ENCODE data around the gene PCBD2. TPM values are rescaled to one million over a fixed set of nuclear protein-coding genes. Genes with fewer than 3 reads are reported as not detected.

The PCBD2 gene
- polyA plus RNA-seq, 2 of the 4 experiments (the other 2 are of a cell fraction) = 9.5 to 13.6 TPM

DNA sequence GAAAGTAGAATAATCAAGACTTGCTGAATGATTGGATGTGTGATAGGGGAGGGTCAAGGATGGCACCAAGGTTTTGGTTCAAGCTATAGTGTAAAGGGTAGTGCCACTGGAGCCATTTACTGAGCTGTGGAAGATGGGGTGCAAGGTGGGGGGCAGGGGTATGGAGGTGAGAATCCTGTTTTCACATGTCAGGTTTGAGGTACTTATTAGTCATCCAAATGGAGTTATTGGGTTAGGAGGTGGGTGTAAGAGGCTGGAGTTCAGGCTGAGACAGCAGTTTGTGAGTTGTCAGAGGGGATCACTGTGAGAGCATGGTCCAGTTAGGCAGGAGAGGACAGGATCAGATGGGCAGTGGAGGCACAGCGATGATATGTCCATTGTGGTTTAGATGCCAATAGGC, 8.9 kb downstream of the PCBD2 start:
- DNase-seq (ENCODE audit: low read depth in 1 of 2, low spot score in 1 of 2) (no peak), ATAC-seq (no peak), FAIRE-seq (no peak)
- 100% methylated on average over 1 of the region's 1 CpG for WGBS (ENCODE audit: missing lambda C conversion rate)
- TF ChIP-seq MAFK (IDR thresholded peaks at IDR 0.05; ENCODE audit: partially characterized antibody) = no peak
- TF ChIP-seq TP53 (CRISPR knock-in tag; IDR thresholded peaks at IDR 0.05) = no peak
- no peak for TF ChIP-seq CHD2 (IDR thresholded peaks at IDR 0.05; ENCODE audit: low read length, partially characterized antibody)
- no peak for TF ChIP-seq KDM1A (IDR thresholded peaks at IDR 0.05; ENCODE audit: low read depth)
- TF ChIP-seq, protein P1, sequence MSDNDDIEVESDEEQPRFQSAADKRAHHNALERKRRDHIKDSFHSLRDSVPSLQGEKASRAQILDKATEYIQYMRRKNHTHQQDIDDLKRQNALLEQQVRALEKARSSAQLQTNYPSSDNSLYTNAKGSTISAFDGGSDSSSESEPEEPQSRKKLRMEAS (IDR thresholded peaks at IDR 0.05) = no peak
- TF ChIP-seq, protein P2, sequence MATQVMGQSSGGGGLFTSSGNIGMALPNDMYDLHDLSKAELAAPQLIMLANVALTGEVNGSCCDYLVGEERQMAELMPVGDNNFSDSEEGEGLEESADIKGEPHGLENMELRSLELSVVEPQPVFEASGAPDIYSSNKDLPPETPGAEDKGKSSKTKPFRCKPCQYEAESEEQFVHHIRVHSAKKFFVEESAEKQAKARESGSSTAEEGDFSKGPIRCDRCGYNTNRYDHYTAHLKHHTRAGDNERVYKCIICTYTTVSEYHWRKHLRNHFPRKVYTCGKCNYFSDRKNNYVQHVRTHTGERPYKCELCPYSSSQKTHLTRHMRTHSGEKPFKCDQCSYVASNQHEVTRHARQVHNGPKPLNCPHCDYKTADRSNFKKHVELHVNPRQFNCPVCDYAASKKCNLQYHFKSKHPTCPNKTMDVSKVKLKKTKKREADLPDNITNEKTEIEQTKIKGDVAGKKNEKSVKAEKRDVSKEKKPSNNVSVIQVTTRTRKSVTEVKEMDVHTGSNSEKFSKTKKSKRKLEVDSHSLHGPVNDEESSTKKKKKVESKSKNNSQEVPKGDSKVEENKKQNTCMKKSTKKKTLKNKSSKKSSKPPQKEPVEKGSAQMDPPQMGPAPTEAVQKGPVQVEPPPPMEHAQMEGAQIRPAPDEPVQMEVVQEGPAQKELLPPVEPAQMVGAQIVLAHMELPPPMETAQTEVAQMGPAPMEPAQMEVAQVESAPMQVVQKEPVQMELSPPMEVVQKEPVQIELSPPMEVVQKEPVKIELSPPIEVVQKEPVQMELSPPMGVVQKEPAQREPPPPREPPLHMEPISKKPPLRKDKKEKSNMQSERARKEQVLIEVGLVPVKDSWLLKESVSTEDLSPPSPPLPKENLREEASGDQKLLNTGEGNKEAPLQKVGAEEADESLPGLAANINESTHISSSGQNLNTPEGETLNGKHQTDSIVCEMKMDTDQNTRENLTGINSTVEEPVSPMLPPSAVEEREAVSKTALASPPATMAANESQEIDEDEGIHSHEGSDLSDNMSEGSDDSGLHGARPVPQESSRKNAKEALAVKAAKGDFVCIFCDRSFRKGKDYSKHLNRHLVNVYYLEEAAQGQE (IDR thresholded peaks at IDR 0.05) = no peak
- TF ChIP-seq FOSB (CRISPR knock-in tag; IDR thresholded peaks at IDR 0.05) = no peak
- TF ChIP-seq, protein P3, sequence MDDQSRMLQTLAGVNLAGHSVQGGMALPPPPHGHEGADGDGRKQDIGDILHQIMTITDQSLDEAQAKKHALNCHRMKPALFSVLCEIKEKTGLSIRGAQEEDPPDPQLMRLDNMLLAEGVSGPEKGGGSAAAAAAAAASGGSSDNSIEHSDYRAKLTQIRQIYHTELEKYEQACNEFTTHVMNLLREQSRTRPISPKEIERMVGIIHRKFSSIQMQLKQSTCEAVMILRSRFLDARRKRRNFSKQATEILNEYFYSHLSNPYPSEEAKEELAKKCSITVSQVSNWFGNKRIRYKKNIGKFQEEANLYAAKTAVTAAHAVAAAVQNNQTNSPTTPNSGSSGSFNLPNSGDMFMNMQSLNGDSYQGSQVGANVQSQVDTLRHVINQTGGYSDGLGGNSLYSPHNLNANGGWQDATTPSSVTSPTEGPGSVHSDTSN (IDR thresholded peaks at IDR 0.05) = no peak
- no peak for TF ChIP-seq CEBPB (IDR thresholded peaks at IDR 0.05)
- TF ChIP-seq, protein P4, sequence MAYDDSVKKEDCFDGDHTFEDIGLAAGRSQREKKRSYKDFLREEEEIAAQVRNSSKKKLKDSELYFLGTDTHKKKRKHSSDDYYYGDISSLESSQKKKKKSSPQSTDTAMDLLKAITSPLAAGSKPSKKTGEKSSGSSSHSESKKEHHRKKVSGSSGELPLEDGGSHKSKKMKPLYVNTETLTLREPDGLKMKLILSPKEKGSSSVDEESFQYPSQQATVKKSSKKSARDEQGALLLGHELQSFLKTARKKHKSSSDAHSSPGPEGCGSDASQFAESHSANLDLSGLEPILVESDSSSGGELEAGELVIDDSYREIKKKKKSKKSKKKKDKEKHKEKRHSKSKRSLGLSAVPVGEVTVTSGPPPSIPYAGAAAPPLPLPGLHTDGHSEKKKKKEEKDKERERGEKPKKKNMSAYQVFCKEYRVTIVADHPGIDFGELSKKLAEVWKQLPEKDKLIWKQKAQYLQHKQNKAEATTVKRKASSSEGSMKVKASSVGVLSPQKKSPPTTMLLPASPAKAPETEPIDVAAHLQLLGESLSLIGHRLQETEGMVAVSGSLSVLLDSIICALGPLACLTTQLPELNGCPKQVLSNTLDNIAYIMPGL (CRISPR knock-in tag; IDR thresholded peaks at IDR 0.05; ENCODE audit: borderline replicate concordance) = no peak
- no peak for TF ChIP-seq KDM5A (IDR thresholded peaks at IDR 0.05)
- TF ChIP-seq NFE2L2 (conservative IDR thresholded peaks at IDR 0.05; ENCODE audit: low read length) = no peak
- TF ChIP-seq JUNB (IDR thresholded peaks at IDR 0.05) = no peak
- no peak for TF ChIP-seq POLR2AphosphoS2 (conservative IDR thresholded peaks at IDR 0.05; ENCODE audit: low read length)
- TF ChIP-seq, protein P5, sequence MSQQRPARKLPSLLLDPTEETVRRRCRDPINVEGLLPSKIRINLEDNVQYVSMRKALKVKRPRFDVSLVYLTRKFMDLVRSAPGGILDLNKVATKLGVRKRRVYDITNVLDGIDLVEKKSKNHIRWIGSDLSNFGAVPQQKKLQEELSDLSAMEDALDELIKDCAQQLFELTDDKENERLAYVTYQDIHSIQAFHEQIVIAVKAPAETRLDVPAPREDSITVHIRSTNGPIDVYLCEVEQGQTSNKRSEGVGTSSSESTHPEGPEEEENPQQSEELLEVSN (IDR thresholded peaks at IDR 0.05; ENCODE audit: borderline replicate concordance, low read depth) = no peak
- no peak for TF ChIP-seq PHF8 (IDR thresholded peaks at IDR 0.05; ENCODE audit: borderline replicate concordance, low read depth)
- H3K27ac ChIP-seq = no peak overlapping the region
- POLR2A ChIA-PET = interaction anchor here (1.3 kb wide), 1 partner anchor 9 kb away, joined by 4 read pairs; the partner anchor contains the start of gene PCBD2
- peaks cover 4% of the 10 kb centered on the region; the same call in 1 of the 3 replicates for H3K4me1 ChIP-seq
- no peaks in the 10 kb centered on the region for H3K9me3 ChIP-seq
- no peak overlapping the region for H3K4me3 ChIP-seq
- CTCF ChIA-PET = interaction anchor here (1.0 to 2.1 kb wide), 4 partner anchors 8 to 418 kb away, joined by 3 to 10 read pairs (median 4); partner anchors contain the start of gene PCBD2
- H3K4me2 ChIP-seq = no peak overlapping the region

DNA sequence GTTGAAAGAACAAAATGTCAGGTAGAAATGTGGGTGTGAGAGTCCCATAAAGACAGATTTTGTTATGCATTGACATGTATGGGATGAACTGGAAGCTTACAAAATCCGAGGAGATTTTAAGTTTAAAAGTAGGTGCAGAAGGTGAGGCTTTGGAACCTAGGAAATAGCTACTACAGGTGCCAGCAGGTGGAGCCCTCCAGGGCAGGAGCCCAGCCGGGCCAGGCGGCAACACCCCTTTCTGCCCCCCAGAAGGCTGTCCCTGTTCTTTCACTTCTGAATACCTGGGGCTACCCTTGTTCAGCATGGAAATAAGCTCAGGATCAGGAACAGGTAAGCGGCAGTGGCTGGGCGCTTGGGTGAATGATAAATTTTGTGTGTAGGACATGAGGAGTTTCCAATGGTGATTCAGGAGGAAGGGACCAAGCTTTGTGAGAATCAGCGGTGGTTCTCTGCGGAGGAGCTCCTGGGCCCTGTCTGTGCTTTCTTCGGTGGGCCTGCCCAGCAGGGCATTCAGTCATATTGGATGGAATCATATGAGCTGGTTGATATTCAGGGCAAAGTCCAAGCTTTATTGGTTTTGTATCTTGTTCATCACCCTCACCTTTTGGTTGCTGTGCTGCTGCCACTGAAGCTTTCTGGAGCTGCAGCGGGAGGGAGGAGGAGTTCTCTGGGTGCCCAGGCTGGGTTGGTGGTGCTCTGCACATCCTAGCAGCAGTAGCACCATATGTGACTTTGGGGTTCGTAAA, 12.3 kb downstream of the PCBD2 start:
- POLR2A ChIA-PET = no interaction called here
- DNase-seq (ENCODE audit: low read depth in 1 of 2, low spot score in 1 of 2) = peak in 1 of 2 experiments; percentile 16
- CTCF ChIA-PET = interaction anchor here (0.6 to 7.6 kb wide), 16 partner anchors 9 to 453 kb away, joined by 3 to 60 read pairs (median 3); no protein-coding TSS in a partner anchor
- Histone ChIP-seq H3K4me1 (no peaks in the 10 kb centered on the region), H3K27ac (no peak overlapping the region), H3K4me3 (no peak overlapping the region), H3K9me3 (no peaks in the 10 kb centered on the region), H3K4me2 (no peak overlapping the region)
- ATAC-seq = peak in 1 of 2 experiments; percentile 74; a peak in 3 of 6 replicates
- FAIRE-seq = no peak
- TF ChIP-seq, protein P6, sequence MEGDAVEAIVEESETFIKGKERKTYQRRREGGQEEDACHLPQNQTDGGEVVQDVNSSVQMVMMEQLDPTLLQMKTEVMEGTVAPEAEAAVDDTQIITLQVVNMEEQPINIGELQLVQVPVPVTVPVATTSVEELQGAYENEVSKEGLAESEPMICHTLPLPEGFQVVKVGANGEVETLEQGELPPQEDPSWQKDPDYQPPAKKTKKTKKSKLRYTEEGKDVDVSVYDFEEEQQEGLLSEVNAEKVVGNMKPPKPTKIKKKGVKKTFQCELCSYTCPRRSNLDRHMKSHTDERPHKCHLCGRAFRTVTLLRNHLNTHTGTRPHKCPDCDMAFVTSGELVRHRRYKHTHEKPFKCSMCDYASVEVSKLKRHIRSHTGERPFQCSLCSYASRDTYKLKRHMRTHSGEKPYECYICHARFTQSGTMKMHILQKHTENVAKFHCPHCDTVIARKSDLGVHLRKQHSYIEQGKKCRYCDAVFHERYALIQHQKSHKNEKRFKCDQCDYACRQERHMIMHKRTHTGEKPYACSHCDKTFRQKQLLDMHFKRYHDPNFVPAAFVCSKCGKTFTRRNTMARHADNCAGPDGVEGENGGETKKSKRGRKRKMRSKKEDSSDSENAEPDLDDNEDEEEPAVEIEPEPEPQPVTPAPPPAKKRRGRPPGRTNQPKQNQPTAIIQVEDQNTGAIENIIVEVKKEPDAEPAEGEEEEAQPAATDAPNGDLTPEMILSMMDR (IDR thresholded peaks at IDR 0.05) = peak; percentile 46
- peak; percentile 40 to 50; a peak in 4 of 5 replicates for TF ChIP-seq RAD21 (conservative IDR thresholded peaks at IDR 0.05 in 1 of 2, IDR thresholded peaks at IDR 0.05 in 1 of 2)
- TF ChIP-seq SMC3 (IDR thresholded peaks at IDR 0.05) = peak; percentile 72
- TF ChIP-seq RCOR1 (IDR thresholded peaks at IDR 0.05; ENCODE audit: low read depth, low read length) = no peak
- no peak for TF ChIP-seq EHF (CRISPR knock-in tag; IDR thresholded peaks at IDR 0.05)
- no peak for TF ChIP-seq ZSCAN20 (CRISPR knock-in tag; IDR thresholded peaks at IDR 0.05)
- no peak for TF ChIP-seq HOXA7 (CRISPR knock-in tag; IDR thresholded peaks at IDR 0.05)
- WGBS (ENCODE audit: missing lambda C conversion rate) = 90% methylated on average over 10 of the region's 10 CpGs

All from A549 (cell line).